HL-60 (cell line): Measurements from ENCODE around the gene ACVR1C.
"Not testable (repeated sequence)": the region's sequence is repeated elsewhere in the genome, so short reads cannot be mapped to it uniquely, and the experiment has no call there.

Experiments
- DNase-seq, 2 experiments: peaks; one replicate each; pipeline ENCODE4 v3.0.0-alpha.2; 2010 to 2020; ENCODE audit warnings: low read depth in 1 of 2, low spot score in 1 of 2
- H3K27ac ChIP-seq: fragments of 250-450 bp; sonication (Bioruptor Pico); replicated peaks from 2 replicates; pipeline ENCODE4 v1.5.1; 2020; ENCODE audit warnings: mild to moderate bottlenecking, moderate library complexity
- H3K27me3 ChIP-seq: fragments of 250-450 bp; sonication (Bioruptor Pico); 2 replicates; pipeline ENCODE4 v1.5.1; 2021; ENCODE audit warnings: mild to moderate bottlenecking, moderate library complexity; ENCODE audit not compliant: insufficient read depth, poor library complexity, severe bottlenecking
- H3K4me3 ChIP-seq: replicated peaks from 2 replicates; pipeline ENCODE4 v1.5.1; 2011; ENCODE audit warnings: mild to moderate bottlenecking, control low read depth, low read length; ENCODE audit not compliant: insufficient read depth
- CTCF ChIP-seq: IDR thresholded peaks from one replicate; pipeline ENCODE4 v1.5.1; 2011; ENCODE audit warnings: low read length, control low read depth, inconsistent platforms; ENCODE audit not compliant: insufficient read depth
- GABPA ChIP-seq: IDR thresholded peaks from 2 replicates; pipeline ENCODE4 v1.6.1; 2012; ENCODE audit warnings: low read depth
- POLR2AphosphoS5 ChIP-seq: IDR thresholded peaks from 2 replicates; pipeline ENCODE4 v1.6.1; 2012; ENCODE audit warnings: low read depth
- REST ChIP-seq: IDR thresholded peaks from 2 replicates; pipeline ENCODE4 v1.6.1; 2012; ENCODE audit warnings: low read depth; ENCODE audit not compliant: insufficient replicate concordance
- SPI1 ChIP-seq: IDR thresholded peaks from 2 replicates; pipeline ENCODE4 v1.6.1; 2012; ENCODE audit warnings: low read depth, mild to moderate bottlenecking, borderline replicate concordance

The ACVR1C gene

GRCh38 chr2:157526070-157526469 lies 102.6 kb downstream of the ACVR1C start:
- TF ChIP-seq REST (no peak), GABPA (no peak), SPI1 (no peak), CTCF (no peak), POLR2AphosphoS5 (no peak)

DNA sequence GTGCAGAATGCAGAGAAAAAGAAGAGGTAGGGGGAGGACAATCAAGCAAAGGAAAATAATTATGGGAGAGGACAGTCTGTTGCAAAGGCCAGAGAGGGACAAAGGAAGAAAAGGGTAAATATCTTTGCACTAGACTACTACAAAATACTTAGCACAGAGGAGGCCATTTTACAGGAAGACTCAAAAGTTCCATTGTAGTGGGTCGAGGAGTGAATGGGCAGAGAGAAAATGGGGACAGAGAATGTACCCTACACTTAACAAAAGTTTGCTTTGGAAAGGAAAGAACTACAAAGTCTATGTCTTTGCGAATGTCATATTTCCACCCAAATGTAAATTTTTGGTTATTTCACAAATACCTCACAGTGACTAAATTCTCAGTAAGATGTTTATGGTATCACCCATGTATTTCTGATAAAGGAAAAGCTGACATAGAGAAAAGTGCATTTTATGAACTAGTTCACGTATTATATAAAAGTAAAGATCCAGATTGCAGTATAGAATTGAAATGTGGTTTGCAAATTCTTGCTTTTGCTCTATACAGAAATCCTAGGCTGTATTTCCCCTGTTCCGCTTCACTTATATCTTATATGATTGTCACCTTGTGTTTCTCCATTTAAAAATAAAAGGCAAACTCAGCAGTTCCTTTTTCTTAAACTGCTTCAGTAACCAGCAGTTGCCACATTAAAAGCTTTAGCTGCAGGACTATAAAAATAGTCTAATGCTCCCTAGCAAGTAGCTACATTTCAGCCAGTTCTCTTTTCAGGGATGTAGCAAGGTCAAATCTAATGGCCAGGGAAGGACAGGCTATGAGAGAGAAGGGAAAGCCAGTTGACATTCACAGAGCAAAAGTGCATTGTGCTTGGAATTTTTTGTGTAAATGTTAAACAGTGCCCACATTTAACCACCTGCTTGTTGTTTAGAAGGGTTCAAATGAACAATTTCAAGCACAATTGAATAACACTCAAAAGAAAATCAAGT lies 105.1 kb downstream of the ACVR1C start:
- no peak overlapping the region for H3K4me3 ChIP-seq
- no peaks in the 10 kb centered on the region for H3K27me3 ChIP-seq
- no peak for DNase-seq
- no peak overlapping the region for H3K27ac ChIP-seq
- TF ChIP-seq SPI1 (no peak), CTCF (no peak), REST (no peak), POLR2AphosphoS5 (no peak), GABPA (no peak)

More at GRCh38 chr2:157526070-157526469, 102.6 kb downstream of the ACVR1C start:
- no peaks in the 10 kb centered on the region for H3K27me3 ChIP-seq
- H3K27ac ChIP-seq: no peak overlapping the region
- no peak for DNase-seq
- H3K4me3 ChIP-seq: no peak overlapping the region

GRCh38 chr2:157514966-157515365 lies 113.7 kb downstream of the ACVR1C start:
- not testable (repeated sequence) for H3K27ac ChIP-seq, H3K27me3 ChIP-seq, DNase-seq, H3K4me3 ChIP-seq

DNA sequence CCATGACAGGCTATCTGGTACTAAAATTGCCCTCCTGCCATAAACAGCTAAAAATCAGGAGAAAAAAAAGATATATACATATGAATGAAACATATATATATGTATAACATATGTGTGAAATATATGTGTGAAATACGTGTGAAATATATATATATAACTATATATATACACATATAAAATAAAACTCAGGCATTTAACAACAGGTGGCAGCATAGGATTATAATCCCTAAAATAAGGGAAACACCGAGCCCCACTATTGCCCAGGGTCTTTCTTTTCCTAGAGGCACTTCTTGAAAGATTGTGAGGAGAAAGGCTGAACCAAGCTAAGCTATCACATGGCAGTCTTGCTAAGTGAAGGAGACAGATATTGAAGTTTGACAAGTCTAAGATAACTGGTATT lies 118.9 kb downstream of the ACVR1C start:
- H3K27ac ChIP-seq: no peak overlapping the region
- TF ChIP-seq CTCF: no peak
- no peak overlapping the region for H3K4me3 ChIP-seq
- DNase-seq: no peak
- H3K27me3 ChIP-seq: no peaks in the 10 kb centered on the region
